ENCODE results near the gene ZBTB20. TPM values are rescaled to one million over a fixed set of nuclear protein-coding genes. Genes with fewer than 3 reads are reported as not detected.

The ZBTB20 gene
- total and polyA plus RNA-seq, 4 donors = 0.69 to 128 (median 51.7) TPM

DNA sequence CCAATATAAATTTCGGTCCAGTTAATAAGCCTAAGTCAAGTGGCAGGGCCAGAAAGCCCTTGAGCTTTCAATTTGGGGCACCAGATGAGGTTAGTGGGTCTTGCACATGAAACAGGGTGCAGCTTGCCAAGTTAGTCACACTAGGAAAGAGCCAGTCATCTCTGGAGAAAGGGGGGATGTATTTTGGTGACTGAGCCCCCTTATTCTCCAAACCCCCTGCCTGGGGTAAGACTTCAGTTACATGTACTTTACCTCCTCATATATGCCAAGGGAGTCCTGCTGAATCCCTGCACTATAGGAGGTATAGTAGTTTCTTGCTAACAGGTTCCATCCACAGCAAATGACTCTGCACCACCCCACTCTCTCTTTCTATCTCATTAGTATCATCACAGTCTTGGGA, 790.6 kb downstream of the ZBTB20 start:
- Histone ChIP-seq H3K27me3 (ENCODE audit: control insufficient read depth in 1 of 2, insufficient read depth in 2 of 2, low read length in 1 of 2) (no peaks in the 10 kb centered on the region), H3K9me3 (ENCODE audit: control insufficient read depth, low read length) (no peaks in the 10 kb centered on the region), H3K27ac (ENCODE audit: low read depth in 1 of 2, low read length in 2 of 2) (no peak overlapping the region), H3K4me1 (ENCODE audit: control insufficient read depth in 1 of 2, insufficient read depth in 2 of 2, low read length in 2 of 2) (peaks cover 0 to 2% of the 10 kb centered on the region in 2 donors), H3K36me3 (ENCODE audit: control insufficient read depth in 1 of 2, insufficient read depth in 2 of 2, low read length in 1 of 2) (peaks cover 0 to 1% of the 10 kb centered on the region in 2 donors), H3K4me3 (ENCODE audit: low read length in 2 of 2) (no peak overlapping the region)
- ATAC-seq (ENCODE audit: low FRiP score) = no peak
- intact Hi-C loops (cut with DNase I) = no loop called here
- WGBS, 2 donors = 82 to 91% methylated on average over 1 of the region's 1 CpG
- DNase-seq = no peak

GRCh38 chr3:114356066-114356465, 791.0 kb downstream of the ZBTB20 start:
- no peak overlapping the region for H3K4me3 ChIP-seq (ENCODE audit: low read length in 2 of 2)
- intact Hi-C loops (cut with DNase I) = no loop called here
- no peak for ATAC-seq (ENCODE audit: low FRiP score)
- no peaks in the 10 kb centered on the region for H3K27me3 ChIP-seq (ENCODE audit: control insufficient read depth in 1 of 2, insufficient read depth in 2 of 2, low read length in 1 of 2)
- H3K4me1 ChIP-seq (ENCODE audit: control insufficient read depth in 1 of 2, insufficient read depth in 2 of 2, low read length in 2 of 2) = peaks cover 0 to 2% of the 10 kb centered on the region in 2 donors
- peaks cover 0 to 4% of the 10 kb centered on the region in 2 donors for H3K36me3 ChIP-seq (ENCODE audit: control insufficient read depth in 1 of 2, insufficient read depth in 2 of 2, low read length in 1 of 2)
- WGBS, 2 donors = 14 to 22% methylated on average over 4 of the region's 4 CpGs
- H3K27ac ChIP-seq (ENCODE audit: low read depth in 1 of 2, low read length in 2 of 2) = peak overlapping the region in 1 of 2 donors; percentile 44
- DNase-seq = no peak
- H3K9me3 ChIP-seq (ENCODE audit: control insufficient read depth, low read length) = no peaks in the 10 kb centered on the region

DNA sequence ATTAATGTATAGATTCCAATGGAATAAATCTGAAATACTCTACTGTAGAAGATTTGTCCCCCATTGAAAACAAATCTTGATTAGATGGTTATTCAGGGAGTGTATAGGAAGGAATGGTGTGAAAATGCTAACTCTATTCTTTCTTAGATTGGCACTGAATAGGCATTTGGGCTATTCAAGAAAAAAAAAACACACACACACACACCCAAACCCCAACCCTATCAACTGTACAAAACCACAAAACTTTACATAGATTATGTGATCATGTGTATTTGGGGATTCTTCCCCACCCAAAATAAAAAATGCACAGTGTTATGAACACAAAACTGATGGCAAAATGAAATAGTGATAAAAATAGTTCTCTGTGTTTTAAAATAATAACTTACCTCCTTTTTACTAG, 791.4 kb downstream of the ZBTB20 start:
- no peak for DNase-seq
- H3K9me3 ChIP-seq (ENCODE audit: control insufficient read depth, low read length) = no peaks in the 10 kb centered on the region
- peaks cover 0 to 2% of the 10 kb centered on the region in 2 donors for H3K4me1 ChIP-seq (ENCODE audit: control insufficient read depth in 1 of 2, insufficient read depth in 2 of 2, low read length in 2 of 2)
- intact Hi-C loops (cut with DNase I) = no loop called here
- H3K36me3 ChIP-seq (ENCODE audit: control insufficient read depth in 1 of 2, insufficient read depth in 2 of 2, low read length in 1 of 2) = peaks cover 0 to 4% of the 10 kb centered on the region in 2 donors
- H3K27ac ChIP-seq (ENCODE audit: low read depth in 1 of 2, low read length in 2 of 2) = no peak overlapping the region
- ATAC-seq (ENCODE audit: low FRiP score) = no peak
- no peak overlapping the region for H3K4me3 ChIP-seq (ENCODE audit: low read length in 2 of 2)
- no peaks in the 10 kb centered on the region for H3K27me3 ChIP-seq (ENCODE audit: control insufficient read depth in 1 of 2, insufficient read depth in 2 of 2, low read length in 1 of 2)

DNA sequence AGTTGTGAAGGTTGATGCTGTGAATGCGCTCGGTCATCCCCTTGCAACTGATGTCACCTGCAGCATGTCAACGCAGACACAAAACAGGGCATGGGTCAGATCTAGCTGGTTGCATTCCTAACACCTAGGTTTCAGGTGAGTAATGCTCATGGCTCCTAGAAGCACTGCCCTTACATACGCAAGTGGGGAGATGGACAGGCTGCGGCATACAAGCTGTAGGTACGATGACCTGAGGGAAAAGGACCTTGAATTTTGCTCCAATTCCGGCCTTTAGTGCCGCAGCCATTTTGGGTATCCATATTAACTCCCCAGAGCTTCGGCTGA, 795.3 kb downstream of the ZBTB20 start:
- peaks cover 0 to 2% of the 10 kb centered on the region in 2 donors for H3K4me1 ChIP-seq (ENCODE audit: control insufficient read depth in 1 of 2, insufficient read depth in 2 of 2, low read length in 2 of 2)
- no peaks in the 10 kb centered on the region for H3K27me3 ChIP-seq (ENCODE audit: control insufficient read depth in 1 of 2, insufficient read depth in 2 of 2, low read length in 1 of 2)
- no peak for DNase-seq
- no peak overlapping the region for H3K4me3 ChIP-seq (ENCODE audit: low read length in 2 of 2)
- H3K36me3 ChIP-seq (ENCODE audit: control insufficient read depth in 1 of 2, insufficient read depth in 2 of 2, low read length in 1 of 2) = peaks cover 0 to 7% of the 10 kb centered on the region in 2 donors
- ATAC-seq (ENCODE audit: low FRiP score) = no peak
- WGBS, 2 donors = 97 to 98% methylated on average over 9 of the region's 9 CpGs
- no peak overlapping the region for H3K27ac ChIP-seq (ENCODE audit: low read depth in 1 of 2, low read length in 2 of 2)
- intact Hi-C loops (cut with DNase I) = no loop called here
- H3K9me3 ChIP-seq (ENCODE audit: control insufficient read depth, low read length) = no peaks in the 10 kb centered on the region

DNA sequence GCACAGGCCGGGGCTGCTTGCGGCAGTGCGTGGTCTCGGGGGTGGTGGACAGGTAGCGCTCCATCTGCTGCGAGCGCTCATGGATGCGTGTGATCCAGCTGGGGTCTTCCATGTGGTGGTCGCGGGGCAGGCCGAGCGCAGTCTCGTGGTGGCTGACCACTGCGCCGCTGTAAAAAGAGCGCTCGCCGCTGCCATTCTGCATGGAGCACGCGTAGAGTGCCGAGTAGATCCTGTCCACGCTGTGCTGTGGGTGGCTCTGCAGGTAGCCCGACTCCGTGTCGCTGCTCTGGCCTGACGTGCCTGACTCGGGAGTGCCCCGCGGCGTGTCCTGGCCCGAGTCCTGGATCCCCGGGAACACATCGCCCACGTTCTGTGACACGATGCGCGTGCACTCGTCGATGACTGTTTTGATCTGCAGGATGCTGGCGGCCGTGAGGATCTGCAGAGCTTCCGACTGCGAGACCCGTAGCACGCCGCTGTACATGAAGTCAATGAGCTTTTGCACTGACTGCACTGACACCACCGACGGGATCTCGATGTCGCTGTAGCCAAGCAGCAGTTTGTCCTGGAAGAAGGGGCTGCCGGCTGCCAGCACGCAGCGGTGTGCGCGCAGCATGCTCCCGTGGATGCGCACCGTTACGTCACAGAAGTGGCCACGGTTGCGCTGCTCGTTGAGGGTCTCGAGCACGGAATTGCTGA, 795.8 kb downstream of the ZBTB20 start:
- Histone ChIP-seq H3K27ac (ENCODE audit: low read depth in 1 of 2, low read length in 2 of 2) (no peak overlapping the region), H3K4me3 (ENCODE audit: low read length in 2 of 2) (no peak overlapping the region), H3K4me1 (ENCODE audit: control insufficient read depth in 1 of 2, insufficient read depth in 2 of 2, low read length in 2 of 2) (peaks cover 0 to 2% of the 10 kb centered on the region in 2 donors), H3K36me3 (ENCODE audit: control insufficient read depth in 1 of 2, insufficient read depth in 2 of 2, low read length in 1 of 2) (peaks cover 0 to 7% of the 10 kb centered on the region in 2 donors), H3K9me3 (ENCODE audit: control insufficient read depth, low read length) (no peaks in the 10 kb centered on the region), H3K27me3 (ENCODE audit: control insufficient read depth in 1 of 2, insufficient read depth in 2 of 2, low read length in 1 of 2) (no peaks in the 10 kb centered on the region)
- ATAC-seq (ENCODE audit: low FRiP score) (peak; percentile 60), DNase-seq (peak in 1 of 2 donors; percentile 73)
- intact Hi-C loops (cut with DNase I) = no loop called here
- WGBS, 2 donors = 98% methylated on average over 64 of the region's 64 CpGs

DNA sequence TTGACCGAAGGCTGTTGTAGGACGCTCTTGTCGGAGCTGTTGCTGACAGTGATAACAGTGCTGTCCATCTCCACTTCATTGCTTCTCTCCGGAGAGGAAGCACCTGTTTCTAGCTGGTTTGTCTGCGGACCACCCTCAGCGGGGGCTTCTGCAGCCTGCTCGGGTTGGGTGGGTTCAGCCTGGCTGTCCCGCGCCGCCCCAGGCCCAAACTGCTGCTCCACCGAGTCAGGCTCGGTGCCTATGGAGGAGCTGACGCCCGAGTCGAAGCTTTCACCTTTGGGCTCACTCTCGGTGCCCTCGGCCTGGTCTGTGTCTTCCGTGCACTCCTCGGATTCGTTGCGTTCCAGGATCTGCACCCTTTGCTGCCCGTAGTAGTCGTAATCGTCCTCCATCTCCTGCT, 796.4 kb downstream of the ZBTB20 start:
- ATAC-seq (ENCODE audit: low FRiP score) = no peak
- Histone ChIP-seq H3K9me3 (ENCODE audit: control insufficient read depth, low read length) (no peaks in the 10 kb centered on the region), H3K4me1 (ENCODE audit: control insufficient read depth in 1 of 2, insufficient read depth in 2 of 2, low read length in 2 of 2) (no peaks in the 10 kb centered on the region), H3K27ac (ENCODE audit: low read depth in 1 of 2, low read length in 2 of 2) (no peak overlapping the region), H3K36me3 (ENCODE audit: control insufficient read depth in 1 of 2, insufficient read depth in 2 of 2, low read length in 1 of 2) (peaks cover 0 to 7% of the 10 kb centered on the region in 2 donors), H3K27me3 (ENCODE audit: control insufficient read depth in 1 of 2, insufficient read depth in 2 of 2, low read length in 1 of 2) (no peaks in the 10 kb centered on the region), H3K4me3 (ENCODE audit: low read length in 2 of 2) (no peak overlapping the region)
- intact Hi-C loops (cut with DNase I) = no loop called here
- WGBS, 2 donors = 97 to 98% methylated on average over 24 of the region's 24 CpGs
- DNase-seq = no peak

DNA sequence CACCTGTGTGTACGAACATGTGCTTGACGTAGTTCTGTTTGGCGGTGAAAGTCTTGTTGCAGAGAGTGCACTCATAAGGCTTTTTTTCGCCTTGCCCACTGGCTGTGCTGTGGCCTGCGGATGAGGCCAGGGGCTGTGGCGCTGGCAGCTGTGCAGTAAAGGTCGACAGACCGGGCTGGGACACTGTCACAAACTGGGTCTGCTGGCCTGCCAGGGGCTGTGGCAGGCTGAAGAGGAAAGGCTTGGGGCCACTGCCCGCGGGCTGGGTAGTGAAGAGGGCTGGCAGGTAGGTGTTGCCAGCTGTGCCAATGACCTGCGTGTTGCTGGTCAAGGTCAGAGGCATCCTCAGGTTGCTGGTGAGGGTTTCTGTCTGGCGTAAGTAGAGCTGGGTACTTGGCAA, 796.8 kb downstream of the ZBTB20 start:
- Histone ChIP-seq H3K36me3 (ENCODE audit: control insufficient read depth in 1 of 2, insufficient read depth in 2 of 2, low read length in 1 of 2) (peaks cover 0 to 7% of the 10 kb centered on the region in 2 donors), H3K27ac (ENCODE audit: low read depth in 1 of 2, low read length in 2 of 2) (no peak overlapping the region), H3K4me1 (ENCODE audit: control insufficient read depth in 1 of 2, insufficient read depth in 2 of 2, low read length in 2 of 2) (no peaks in the 10 kb centered on the region), H3K9me3 (ENCODE audit: control insufficient read depth, low read length) (no peaks in the 10 kb centered on the region), H3K27me3 (ENCODE audit: control insufficient read depth in 1 of 2, insufficient read depth in 2 of 2, low read length in 1 of 2) (no peaks in the 10 kb centered on the region), H3K4me3 (ENCODE audit: low read length in 2 of 2) (no peak overlapping the region)
- DNase-seq (no peak), ATAC-seq (ENCODE audit: low FRiP score) (no peak)
- 97% methylated on average over 12 of the region's 12 CpGs for WGBS, 2 donors
- intact Hi-C loops (cut with DNase I) = no loop called here

DNA sequence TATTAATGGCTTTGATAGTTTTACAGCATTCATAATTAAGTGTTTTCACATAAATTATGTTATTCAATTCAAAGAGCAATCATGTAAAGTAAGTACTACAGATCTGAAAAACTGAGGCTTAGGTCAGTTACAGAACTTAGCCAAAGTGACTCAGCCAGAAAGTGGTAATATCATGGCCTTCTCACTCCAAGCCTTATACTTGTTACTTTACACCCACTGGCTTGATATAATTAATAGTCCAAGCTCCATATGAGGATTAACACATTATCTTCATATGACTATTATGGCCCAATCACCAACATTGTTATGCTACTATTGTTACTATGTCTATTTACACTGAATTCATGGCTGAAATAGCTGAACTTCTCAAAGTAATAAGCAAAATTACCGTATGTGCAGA, 802.6 kb downstream of the ZBTB20 start:
- ATAC-seq (ENCODE audit: low FRiP score) = no peak
- DNase-seq = no peak
- Histone ChIP-seq H3K9me3 (ENCODE audit: control insufficient read depth, low read length) (no peaks in the 10 kb centered on the region), H3K27me3 (ENCODE audit: control insufficient read depth in 1 of 2, insufficient read depth in 2 of 2, low read length in 1 of 2) (no peaks in the 10 kb centered on the region), H3K27ac (ENCODE audit: low read depth in 1 of 2, low read length in 2 of 2) (no peak overlapping the region), H3K4me1 (ENCODE audit: control insufficient read depth in 1 of 2, insufficient read depth in 2 of 2, low read length in 2 of 2) (no peaks in the 10 kb centered on the region), H3K4me3 (ENCODE audit: low read length in 2 of 2) (no peak overlapping the region), H3K36me3 (ENCODE audit: control insufficient read depth in 1 of 2, insufficient read depth in 2 of 2, low read length in 1 of 2) (peaks cover 0 to 2% of the 10 kb centered on the region in 2 donors)
- 85 to 91% methylated on average over 1 of the region's 1 CpG for WGBS, 2 donors
- intact Hi-C loops (cut with DNase I) = no loop called here

DNA sequence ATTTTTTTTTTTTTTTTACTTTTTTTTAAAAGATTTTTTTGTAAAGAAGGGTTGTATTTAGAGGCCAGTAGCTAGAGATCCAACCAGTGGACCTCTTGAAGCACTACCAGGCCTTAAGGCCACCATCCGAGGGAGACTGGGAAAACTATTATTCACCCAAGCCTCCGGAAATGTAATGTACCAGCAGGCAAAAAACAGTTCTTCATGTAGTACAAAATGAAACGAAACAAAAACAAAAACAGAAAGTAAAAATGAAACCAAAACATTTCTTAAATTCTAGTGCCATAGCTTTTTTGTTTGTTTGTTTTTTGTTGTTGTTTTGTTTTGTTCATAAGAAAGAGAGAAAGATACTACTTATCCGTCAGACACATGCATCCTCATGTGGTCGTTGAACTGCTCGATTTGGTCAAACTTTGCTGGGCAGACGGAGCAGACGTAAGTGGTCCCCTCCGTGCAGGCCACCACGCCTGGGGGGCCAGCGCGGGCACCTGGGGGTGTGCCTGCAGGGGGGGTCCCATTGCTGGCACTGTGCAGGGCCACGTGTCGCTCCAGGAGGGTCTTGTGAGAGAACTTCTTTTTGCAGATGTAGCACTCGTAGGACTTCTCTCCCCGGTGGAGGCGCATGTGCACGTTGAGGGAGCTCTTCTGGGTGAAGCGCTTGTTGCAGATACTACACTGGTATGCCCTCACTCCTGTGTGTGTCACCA, 808.3 kb downstream of the ZBTB20 start:
- Histone ChIP-seq H3K36me3 (ENCODE audit: control insufficient read depth in 1 of 2, insufficient read depth in 2 of 2, low read length in 1 of 2) (peaks cover 0 to 7% of the 10 kb centered on the region in 2 donors), H3K27me3 (ENCODE audit: control insufficient read depth in 1 of 2, insufficient read depth in 2 of 2, low read length in 1 of 2) (no peaks in the 10 kb centered on the region), H3K4me3 (ENCODE audit: low read length in 2 of 2) (no peak overlapping the region), H3K4me1 (ENCODE audit: control insufficient read depth in 1 of 2, insufficient read depth in 2 of 2, low read length in 2 of 2) (no peaks in the 10 kb centered on the region), H3K9me3 (ENCODE audit: control insufficient read depth, low read length) (no peaks in the 10 kb centered on the region), H3K27ac (ENCODE audit: low read depth in 1 of 2, low read length in 2 of 2) (no peak overlapping the region)
- 93 to 94% methylated on average over 19 of the region's 19 CpGs for WGBS, 2 donors
- peak; percentile 34 to 50 for DNase-seq
- intact Hi-C loops (cut with DNase I) = no loop called here
- no peak for ATAC-seq (ENCODE audit: low FRiP score)

All from aorta (tissue), 5 donors.